ENCODE measurements around the gene TCF7L2.

DNA sequence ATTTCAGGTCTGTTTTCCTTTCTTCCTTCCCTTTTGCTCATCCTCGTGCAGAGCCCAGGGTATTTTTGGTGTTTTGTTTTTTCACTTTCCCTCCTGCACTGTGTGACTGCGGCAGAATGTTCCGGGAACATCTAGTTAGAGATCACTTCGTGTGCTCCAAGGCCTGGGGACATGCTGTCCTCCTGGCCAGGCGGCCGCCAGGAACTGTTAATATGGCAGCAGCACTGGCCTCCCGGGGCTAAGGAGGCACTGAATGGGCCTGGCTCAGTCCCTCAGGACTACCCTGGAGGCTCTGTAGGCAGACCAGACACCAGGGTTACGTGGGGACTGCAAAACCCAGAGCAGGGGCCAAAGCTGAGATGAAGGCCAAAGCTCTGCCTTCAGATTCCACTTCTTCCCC is 43.1 kb upstream of the TCF7L2 start:
- TF ChIP-seq, protein P1, sequence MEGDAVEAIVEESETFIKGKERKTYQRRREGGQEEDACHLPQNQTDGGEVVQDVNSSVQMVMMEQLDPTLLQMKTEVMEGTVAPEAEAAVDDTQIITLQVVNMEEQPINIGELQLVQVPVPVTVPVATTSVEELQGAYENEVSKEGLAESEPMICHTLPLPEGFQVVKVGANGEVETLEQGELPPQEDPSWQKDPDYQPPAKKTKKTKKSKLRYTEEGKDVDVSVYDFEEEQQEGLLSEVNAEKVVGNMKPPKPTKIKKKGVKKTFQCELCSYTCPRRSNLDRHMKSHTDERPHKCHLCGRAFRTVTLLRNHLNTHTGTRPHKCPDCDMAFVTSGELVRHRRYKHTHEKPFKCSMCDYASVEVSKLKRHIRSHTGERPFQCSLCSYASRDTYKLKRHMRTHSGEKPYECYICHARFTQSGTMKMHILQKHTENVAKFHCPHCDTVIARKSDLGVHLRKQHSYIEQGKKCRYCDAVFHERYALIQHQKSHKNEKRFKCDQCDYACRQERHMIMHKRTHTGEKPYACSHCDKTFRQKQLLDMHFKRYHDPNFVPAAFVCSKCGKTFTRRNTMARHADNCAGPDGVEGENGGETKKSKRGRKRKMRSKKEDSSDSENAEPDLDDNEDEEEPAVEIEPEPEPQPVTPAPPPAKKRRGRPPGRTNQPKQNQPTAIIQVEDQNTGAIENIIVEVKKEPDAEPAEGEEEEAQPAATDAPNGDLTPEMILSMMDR (IDR thresholded peaks at IDR 0.05): no peak
- TF ChIP-seq POLR2AphosphoS5 (IDR thresholded peaks at IDR 0.05; ENCODE audit: low read depth, low read length): no peak
- no peak for TF ChIP-seq SIN3A (IDR thresholded peaks at IDR 0.05; ENCODE audit: borderline replicate concordance, insufficient read depth, low read depth, low read length)
